ENCODE data around the gene MED17.
"Not testable (repeated sequence)": the region's sequence is repeated elsewhere in the genome, so short reads cannot be mapped to it uniquely, and the experiment has no call there.

MED17 gene

DNA sequence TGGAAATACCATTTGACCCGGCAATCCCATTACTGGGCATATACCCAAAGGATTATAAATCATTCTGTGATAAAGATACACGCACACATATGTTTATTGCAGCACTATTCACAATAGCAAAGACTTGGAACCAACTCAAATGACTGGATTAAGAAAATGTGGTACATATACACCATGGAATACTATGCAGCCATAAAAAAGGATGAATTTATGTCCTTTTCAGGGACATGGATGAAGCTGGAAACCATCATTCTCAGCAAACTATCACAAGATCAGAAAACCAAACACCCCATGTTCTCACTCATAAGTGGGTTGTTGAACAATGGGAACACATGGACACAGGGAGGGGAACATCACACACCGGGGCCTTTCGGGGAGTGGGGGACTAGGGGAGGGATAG is 25.0 kb upstream of the MED17 start:
- DNase-seq = not testable (repeated sequence)

- no peak for DNase-seq
These were observed 22.2 kb upstream of the MED17 start for GRCh38 chr11:93761910-93762309.

GRCh38 chr11:93765551-93765950 is 18.5 kb upstream of the MED17 start:
- no peak for DNase-seq

DNA sequence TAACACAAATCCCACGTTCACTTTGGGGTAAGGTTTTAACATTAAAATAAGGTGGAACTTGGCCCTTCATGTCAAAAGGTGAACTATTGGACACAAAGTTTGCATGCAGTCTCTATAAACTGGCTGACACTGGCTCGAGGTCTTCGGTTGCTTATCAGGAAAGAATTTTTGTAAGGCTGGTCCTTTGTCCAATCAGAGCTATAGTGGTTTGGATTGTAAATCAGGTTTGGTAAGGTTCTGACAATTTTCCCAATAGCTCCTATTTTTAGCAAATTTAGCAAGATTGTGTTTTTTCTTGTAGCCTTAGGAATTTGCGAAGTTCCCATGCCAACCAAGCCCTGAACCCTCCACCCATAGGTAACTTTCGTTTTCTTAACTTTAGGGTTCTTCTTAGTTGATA is 17.6 kb upstream of the MED17 start:
- DNase-seq = no peak

DNA sequence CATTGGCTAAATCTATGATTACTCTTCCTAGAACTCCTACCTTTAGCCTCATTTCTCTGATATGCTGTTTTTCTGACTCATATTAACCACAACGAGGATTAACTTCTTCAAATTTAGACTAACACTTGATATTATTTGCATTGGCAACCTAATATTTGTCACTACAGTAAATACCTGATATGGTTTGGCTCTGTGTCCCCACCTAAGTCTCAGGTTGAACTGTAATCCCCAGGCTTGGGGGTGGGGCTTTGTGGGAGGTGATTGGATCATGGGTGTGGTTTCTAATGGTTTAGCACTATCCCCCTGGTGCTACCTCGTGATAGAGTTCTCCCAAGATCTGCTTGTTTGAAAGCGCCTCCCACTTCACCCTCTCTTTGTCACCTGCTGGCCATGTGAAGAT is 17.1 kb upstream of the MED17 start:
- no peak for DNase-seq

- no peak for DNase-seq
These were observed 13.9 kb upstream of the MED17 start for GRCh38 chr11:93770160-93770559.

DNA sequence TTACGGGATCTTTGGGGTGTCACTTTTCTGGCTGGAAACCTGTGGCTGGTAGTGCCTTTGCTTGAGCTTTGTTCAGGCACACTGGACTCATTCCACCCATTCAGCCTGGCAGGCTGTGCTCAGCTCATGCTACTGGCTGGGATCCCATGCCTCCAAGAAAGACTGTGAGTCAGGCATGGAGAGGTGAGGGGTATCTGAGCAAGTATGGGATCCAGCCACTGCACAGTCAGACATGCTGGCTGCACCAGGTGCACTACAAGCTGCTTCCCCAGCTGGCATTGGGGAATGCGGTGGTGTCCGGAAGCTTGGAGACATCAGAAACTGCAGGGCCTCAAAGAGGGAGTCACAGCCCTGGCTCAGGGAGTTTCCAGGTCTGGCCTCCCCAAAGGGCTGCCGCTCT is 12.0 kb upstream of the MED17 start:
- DNase-seq = peak in 1 of 14 donors; percentile 2

DNA sequence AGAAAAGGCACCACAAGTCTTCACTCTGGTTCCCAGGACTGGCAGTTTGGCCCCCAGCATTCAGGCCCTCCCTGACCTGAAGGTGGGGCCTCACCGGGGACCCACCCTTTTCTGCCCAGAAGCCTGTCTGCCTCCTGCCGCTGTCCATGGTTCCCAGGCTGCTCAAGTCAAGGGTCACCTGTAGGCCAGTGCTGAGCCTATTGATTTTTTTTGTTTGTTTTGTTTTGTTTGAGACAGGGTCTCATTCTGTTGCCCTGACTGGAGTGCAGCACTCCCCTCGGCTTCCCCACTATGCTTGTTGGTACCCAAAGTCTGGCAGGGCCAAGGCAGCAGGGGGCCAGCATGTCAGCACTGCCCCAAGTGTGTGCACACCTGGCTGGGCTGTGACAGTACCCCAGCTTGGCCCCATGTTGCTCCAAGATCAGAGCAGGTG is 11.0 kb upstream of the MED17 start:
- DNase-seq = no peak

GRCh38 chr11:93773601-93774200 is 10.4 kb upstream of the MED17 start:
- no peak for DNase-seq

- not testable (repeated sequence) for DNase-seq
These were observed 9.5 kb upstream of the MED17 start for GRCh38 chr11:93774560-93774959.

GRCh38 chr11:93775289-93775688 is 8.8 kb upstream of the MED17 start:
- DNase-seq = no peak

DNA sequence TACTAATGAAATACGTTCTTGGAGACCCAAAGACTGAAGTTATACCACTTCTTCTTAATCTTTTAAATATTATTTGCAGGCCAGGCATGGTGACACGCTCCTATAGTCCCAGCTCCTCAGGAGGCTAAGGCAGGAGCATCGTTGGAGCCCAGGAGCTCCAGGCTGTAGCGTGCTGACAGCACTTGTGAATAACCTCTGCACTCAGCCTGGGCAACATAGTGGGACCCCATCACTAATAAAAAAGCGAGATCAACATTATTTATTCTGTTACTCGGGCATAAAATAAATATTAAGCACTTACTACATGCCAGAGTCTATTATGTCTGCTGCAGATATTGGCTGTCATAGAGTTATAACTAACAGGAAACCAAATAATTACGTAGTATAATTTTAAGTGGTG is 720 bp upstream of the MED17 start:
- no peak for DNase-seq

DNA sequence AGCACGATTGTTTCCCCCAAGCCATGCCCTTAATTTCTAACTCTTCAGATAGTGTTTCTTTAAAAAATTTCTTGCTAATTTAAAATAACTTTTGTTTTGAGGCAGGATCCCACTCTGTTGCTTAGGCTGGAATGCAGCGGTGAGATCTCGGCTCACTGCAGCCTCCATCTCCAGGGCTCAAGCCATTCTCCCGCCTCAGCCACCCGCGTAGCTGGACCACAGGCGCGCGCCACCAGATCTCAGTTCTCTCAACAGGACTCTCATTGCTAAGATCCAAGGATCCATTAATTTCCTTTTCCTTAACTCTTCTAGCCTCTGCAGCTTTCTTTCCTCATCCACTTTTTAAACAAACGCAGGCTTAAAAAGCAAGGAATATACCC is 327 bp upstream of the MED17 start:
- no peak for DNase-seq

- DNase-seq = no peak
These were observed 866 bp downstream of the MED17 start for GRCh38 chr11:93784935-93785360.

DNA sequence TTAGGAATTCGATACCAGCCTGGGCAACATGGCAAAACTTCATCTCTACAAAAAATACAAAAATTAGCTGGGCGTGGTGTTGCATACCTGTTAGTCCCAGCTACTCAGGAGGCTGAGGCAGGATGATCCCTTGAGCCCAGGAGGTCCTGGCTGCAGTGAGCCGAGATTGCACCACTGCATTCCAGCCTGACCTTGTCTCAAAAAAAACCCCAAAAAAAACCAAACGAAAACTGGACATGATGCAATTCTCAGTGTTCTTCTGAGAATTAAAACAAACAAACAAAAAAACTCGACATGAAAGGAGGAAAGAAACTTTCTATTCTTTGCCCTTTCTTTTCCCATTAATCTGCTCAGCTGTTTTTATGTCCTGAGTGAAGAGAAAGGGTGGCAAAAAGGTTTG is 7.4 kb downstream of the MED17 start:
- DNase-seq = no peak

DNA sequence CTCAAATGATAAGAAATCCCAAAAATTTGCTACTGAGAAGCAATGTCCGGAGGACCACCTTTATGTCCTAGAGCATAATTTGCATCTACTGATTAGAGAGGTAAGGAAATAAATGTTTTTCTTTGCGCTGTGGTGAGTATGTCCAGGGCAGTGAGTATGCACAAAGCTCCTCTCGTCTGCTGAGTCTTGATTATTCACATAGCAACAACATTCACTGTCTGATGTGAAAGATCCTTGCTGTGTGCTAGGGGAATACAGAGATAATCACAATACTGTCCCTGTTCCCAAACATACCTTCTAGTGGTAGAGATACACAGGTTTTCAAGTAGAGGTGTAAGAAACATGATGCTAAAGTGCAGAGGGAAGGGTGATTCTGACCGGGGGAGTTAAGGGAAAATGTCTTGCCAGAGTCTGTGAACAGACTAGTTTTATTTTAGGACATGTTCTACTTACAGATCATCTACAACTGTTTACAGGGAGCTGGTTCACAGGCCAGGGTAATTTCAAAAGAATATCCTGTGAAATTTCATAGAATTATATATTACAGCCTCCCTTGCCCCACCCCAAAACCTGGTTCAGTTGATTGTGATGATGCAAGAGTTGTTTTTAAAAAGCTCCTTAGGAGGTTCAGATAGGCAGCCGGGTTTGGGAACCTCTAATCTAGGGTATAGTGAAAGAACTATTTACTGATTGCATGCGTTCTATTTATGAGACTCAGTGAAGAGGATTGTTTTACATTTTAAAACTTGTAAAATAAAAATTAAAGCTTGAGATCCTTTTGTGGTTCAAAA is 12.6 kb downstream of the MED17 start:
- no peak for DNase-seq

- no peak for DNase-seq
These were observed 17.3 kb downstream of the MED17 start for GRCh38 chr11:93801366-93801765.

- no peak for DNase-seq
These were observed 20.8 kb downstream of the MED17 start for GRCh38 chr11:93804879-93805278.

- no peak for DNase-seq
These were observed 23.9 kb downstream of the MED17 start for GRCh38 chr11:93807980-93808379.

DNA sequence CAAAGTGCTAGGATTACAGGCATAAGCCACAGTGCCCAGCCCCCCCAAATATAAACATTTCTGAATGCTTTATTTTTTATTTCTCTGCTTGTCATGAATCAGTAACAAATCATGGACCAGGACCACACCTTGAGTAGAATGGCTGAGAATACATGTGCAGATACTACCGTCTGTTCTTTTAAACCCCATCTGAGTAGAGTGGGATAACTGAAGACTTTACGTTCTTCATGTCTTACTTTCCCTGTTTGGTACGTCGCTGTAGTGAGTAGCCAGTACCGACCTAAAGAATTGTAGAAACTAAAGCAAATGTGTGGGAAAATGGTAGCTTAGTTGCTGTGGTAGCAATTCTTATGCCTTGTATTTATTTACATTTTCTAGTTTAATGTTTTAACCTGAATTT is 29.9 kb downstream of the MED17 start:
- no peak for DNase-seq

DNA sequence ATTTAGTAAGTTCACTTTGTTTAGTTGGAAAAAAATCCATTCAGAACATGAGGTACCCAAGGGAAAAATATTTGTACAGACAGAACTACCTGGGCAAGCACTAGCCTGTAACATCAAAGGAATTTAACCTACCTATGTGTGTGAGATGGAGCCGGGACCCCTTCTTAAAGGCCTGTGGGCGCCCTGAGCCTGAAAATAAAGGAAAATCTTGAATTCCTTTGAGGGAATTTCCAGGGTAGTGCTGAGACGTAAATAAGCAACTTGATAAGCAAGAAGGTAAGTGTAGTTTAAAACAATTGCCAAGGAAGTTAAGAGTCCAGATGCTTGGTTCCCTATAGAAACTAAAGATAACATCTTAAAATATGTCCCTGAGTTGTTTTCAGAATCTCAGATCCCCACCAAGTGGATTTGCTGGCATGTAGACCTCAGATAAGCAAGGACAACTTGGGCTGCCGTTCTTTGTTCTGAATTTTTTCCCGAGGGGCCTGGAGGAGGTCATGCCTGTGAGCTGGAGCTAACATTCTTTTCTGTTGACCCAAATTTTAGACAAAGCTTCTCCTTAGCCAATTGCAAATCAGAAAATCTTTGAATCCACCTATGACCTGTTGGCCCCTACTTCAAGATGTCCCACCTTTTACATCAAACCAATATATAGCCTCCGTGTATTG is 31.0 kb downstream of the MED17 start:
- DNase-seq = no peak

- no peak for DNase-seq
These were observed 33.6 kb downstream of the MED17 start for GRCh38 chr11:93817426-93818348.

Data from C1 segment of cervical spinal cord (tissue), 14 donors.